ENCODE results near the gene FGF7. TPM values are rescaled to one million over a fixed set of nuclear protein-coding genes. Genes with fewer than 3 reads are reported as not detected.
A peak's percentile ranks its signal among the peaks of the same experiment; 100 is the strongest.

Gene FGF7
- total and polyA plus RNA-seq, 10 of the 15 experiments (the other 5 are each of a cell fraction or from before 2014, with no cell fraction given), result 0.08 TPM; not detected in 9

- TF ChIP-seq ATF3 (IDR thresholded peaks at IDR 0.05; ENCODE audit: borderline replicate concordance, extremely low read depth, low read depth, low read length) (peak; percentile 29; the same call in 1 of the 2 replicates), SMAD5 (IDR thresholded peaks at IDR 0.05; ENCODE audit: low read depth) (no peak), MXI1 (IDR thresholded peaks at IDR 0.05; ENCODE audit: low read depth, low read length) (no peak), TCF7 (IDR thresholded peaks at IDR 0.05; ENCODE audit: borderline replicate concordance) (peak; percentile 40; the same call in 1 of the 2 replicates), SMARCA5 (IDR thresholded peaks at IDR 0.05) (no peak), RAD21 (IDR thresholded peaks at IDR 0.05; ENCODE audit: insufficient read depth, low read depth, low read length) (peak; percentile 80), JUNB (IDR thresholded peaks at IDR 0.05) (no peak), PML (IDR thresholded peaks at IDR 0.05; ENCODE audit: low read length) (no peak), BHLHE40 (IDR thresholded peaks at IDR 0.05; ENCODE audit: borderline replicate concordance in 1 of 2, low read depth in 2 of 2, low read length in 1 of 2) (peak in 1 of 2 experiments; percentile 34; a peak in 1 of 4 replicates), CHD1 (IDR thresholded peaks at IDR 0.05; ENCODE audit: low read depth, low read length) (no peak), ZBED1 (IDR thresholded peaks at IDR 0.05; ENCODE audit: borderline replicate concordance) (no peak), FOXK2 (IDR thresholded peaks at IDR 0.05) (no peak), CREB1 (IDR thresholded peaks at IDR 0.05; ENCODE audit: low read depth) (peak; percentile 22; the same call in 1 of the 2 replicates), POU2F2 (IDR thresholded peaks at IDR 0.05; ENCODE audit: borderline replicate concordance, low read depth, low read length) (no peak), MTA3 (IDR thresholded peaks at IDR 0.05; ENCODE audit: borderline replicate concordance, low read length) (no peak)
Measured at GRCh38 chr15:49421991-49422390, 1.1 kb upstream of the FGF7 start (continued).
